Measurements from ENCODE around the gene C2CD4C. TPM values are rescaled to one million over a fixed set of nuclear protein-coding genes. Genes with fewer than 3 reads are reported as not detected.

The C2CD4C gene
- total RNA-seq, 3 donors from 2014 or later: 0.29 to 2.6 (median 0.80) TPM

GRCh38 chr19:441213-441836, 32.4 kb upstream of the C2CD4C start:
- DNase-seq (ENCODE audit: low spot score in 2 of 2): no peak
- Histone ChIP-seq H3K4me3 (no peak overlapping the region), H3K27ac (no peak overlapping the region), H3K4me1 (no peaks in the 10 kb centered on the region), H3K36me3 (no peaks in the 10 kb centered on the region), H3K27me3 (no peaks in the 10 kb centered on the region), H3K9me3 (no peaks in the 10 kb centered on the region)
- intact Hi-C loops (cut with DNase I; ENCODE audit: low total_unique reads): no loop called here
- TF ChIP-seq, protein P1, sequence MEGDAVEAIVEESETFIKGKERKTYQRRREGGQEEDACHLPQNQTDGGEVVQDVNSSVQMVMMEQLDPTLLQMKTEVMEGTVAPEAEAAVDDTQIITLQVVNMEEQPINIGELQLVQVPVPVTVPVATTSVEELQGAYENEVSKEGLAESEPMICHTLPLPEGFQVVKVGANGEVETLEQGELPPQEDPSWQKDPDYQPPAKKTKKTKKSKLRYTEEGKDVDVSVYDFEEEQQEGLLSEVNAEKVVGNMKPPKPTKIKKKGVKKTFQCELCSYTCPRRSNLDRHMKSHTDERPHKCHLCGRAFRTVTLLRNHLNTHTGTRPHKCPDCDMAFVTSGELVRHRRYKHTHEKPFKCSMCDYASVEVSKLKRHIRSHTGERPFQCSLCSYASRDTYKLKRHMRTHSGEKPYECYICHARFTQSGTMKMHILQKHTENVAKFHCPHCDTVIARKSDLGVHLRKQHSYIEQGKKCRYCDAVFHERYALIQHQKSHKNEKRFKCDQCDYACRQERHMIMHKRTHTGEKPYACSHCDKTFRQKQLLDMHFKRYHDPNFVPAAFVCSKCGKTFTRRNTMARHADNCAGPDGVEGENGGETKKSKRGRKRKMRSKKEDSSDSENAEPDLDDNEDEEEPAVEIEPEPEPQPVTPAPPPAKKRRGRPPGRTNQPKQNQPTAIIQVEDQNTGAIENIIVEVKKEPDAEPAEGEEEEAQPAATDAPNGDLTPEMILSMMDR (IDR thresholded peaks at IDR 0.05): no peak
- TF ChIP-seq POLR2AphosphoS5 (IDR thresholded peaks at IDR 0.05): no peak
- no peak for TF ChIP-seq POLR2A (IDR thresholded peaks at IDR 0.05)

GRCh38 chr19:440391-441212, 31.7 kb upstream of the C2CD4C start:
- DNase-seq (ENCODE audit: low spot score in 2 of 2): no peak
- intact Hi-C loops (cut with DNase I; ENCODE audit: low total_unique reads): no loop called here
- Histone ChIP-seq H3K9me3 (no peaks in the 10 kb centered on the region), H3K27me3 (no peaks in the 10 kb centered on the region), H3K4me1 (no peaks in the 10 kb centered on the region), H3K4me3 (no peak overlapping the region), H3K36me3 (no peaks in the 10 kb centered on the region), H3K27ac (no peak overlapping the region)
- no peak for TF ChIP-seq POLR2A (IDR thresholded peaks at IDR 0.05)
- no peak for TF ChIP-seq POLR2AphosphoS5 (IDR thresholded peaks at IDR 0.05)
- TF ChIP-seq, protein P1 (IDR thresholded peaks at IDR 0.05): no peak

DNA sequence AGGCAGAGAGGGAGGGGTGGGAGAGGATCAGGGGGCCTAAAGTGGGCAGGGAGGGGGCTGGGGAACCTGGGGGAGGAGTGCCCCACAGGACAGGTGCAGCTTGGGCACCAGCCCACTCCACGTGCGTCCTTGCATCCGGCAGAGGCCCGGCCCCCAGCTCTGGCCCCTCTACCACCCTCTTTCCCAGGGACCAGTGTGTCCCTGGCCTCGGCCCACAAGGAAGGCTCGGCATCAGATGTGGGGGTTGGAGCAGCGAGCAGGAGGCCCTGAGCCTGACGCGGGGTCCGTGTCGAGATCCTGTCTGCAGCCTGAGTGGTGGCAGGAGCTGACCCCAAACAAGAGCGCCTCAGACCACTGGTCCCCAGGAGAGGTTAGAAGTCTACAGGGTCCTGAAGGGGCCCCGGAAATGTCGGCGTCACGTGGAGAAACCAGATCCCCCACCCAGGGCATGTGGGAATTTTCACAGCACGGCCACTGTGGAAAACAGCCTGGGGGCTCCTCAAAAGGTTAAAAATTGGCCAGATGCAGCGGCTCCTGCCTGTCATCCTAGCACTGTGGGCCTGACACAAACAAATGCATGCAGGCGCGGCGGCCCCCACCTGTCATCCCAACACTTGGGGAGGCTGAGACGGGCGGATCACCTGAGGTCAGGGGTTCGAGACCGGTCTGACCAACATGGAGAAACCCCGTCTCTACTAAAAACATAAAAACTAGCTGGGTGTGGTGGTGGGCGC, 30.4 kb upstream of the C2CD4C start:
- Histone ChIP-seq H3K27me3 (no peaks in the 10 kb centered on the region), H3K27ac (no peak overlapping the region), H3K9me3 (no peaks in the 10 kb centered on the region), H3K36me3 (no peaks in the 10 kb centered on the region), H3K4me1 (no peaks in the 10 kb centered on the region), H3K4me3 (no peak overlapping the region)
- intact Hi-C loops (cut with DNase I; ENCODE audit: low total_unique reads): no loop called here
- no peak for DNase-seq (ENCODE audit: low spot score in 2 of 2)
- TF ChIP-seq POLR2AphosphoS5 (IDR thresholded peaks at IDR 0.05): no peak
- TF ChIP-seq, protein P1 (IDR thresholded peaks at IDR 0.05): no peak
- TF ChIP-seq POLR2A (IDR thresholded peaks at IDR 0.05): no peak

GRCh38 chr19:438416-438958, 29.5 kb upstream of the C2CD4C start:
- Histone ChIP-seq H3K4me1 (no peaks in the 10 kb centered on the region), H3K4me3 (no peak overlapping the region), H3K36me3 (no peaks in the 10 kb centered on the region), H3K27ac (no peak overlapping the region), H3K9me3 (no peaks in the 10 kb centered on the region), H3K27me3 (no peaks in the 10 kb centered on the region)
- intact Hi-C loops (cut with DNase I; ENCODE audit: low total_unique reads): no loop called here
- TF ChIP-seq POLR2A (IDR thresholded peaks at IDR 0.05) (no peak), POLR2AphosphoS5 (IDR thresholded peaks at IDR 0.05) (no peak)
- TF ChIP-seq, protein P1 (IDR thresholded peaks at IDR 0.05): no peak
- no peak for DNase-seq (ENCODE audit: low spot score in 2 of 2)
